IMR-90 (cell line): Measurements from ENCODE around the gene ZNF57. TPM values are rescaled to one million over a fixed set of nuclear protein-coding genes. Genes with fewer than 3 reads are reported as not detected.

Experiments used
- ATAC-seq: fragments of 200-7000 bp; cut with Tn5 transposase; 2 replicates; pipeline ENCODE4 v1.9.1; 2020; ENCODE audit warnings: low read depth, mild to moderate bottlenecking, moderate library complexity
- BruUV-seq: library from RNA; stranded (reverse); fragments of 400-500 nt; replicated peaks from 2 replicates; lab custom pipeline; 2021; lab: Mats Ljungman, UMichigan
- CTCF ChIA-PET: fragments of 300-600 bp; formaldehyde crosslinking; extraction: SDS; loops from one replicate; lab custom pipeline; 2021; ENCODE audit warnings: antibody characterized with exemption; lab: Yijun Ruan, JAX
- POLR2A ChIA-PET: fragments of 300-600 bp; sonication (Branson Sonifier 250); formaldehyde crosslinking; loops from one replicate; lab custom pipeline; 2022; ENCODE audit warnings: antibody characterized with exemption; ENCODE audit not compliant: unreplicated experiment; lab: Charles Lee
- DNase-seq: peaks from one replicate; pipeline ENCODE4 v3.0.0; 2013
- H2AFZ ChIP-seq: replicated peaks from 2 replicates; pipeline ENCODE3; 2013; ENCODE audit warnings: low read length, mild to moderate bottlenecking; ENCODE audit not compliant: poor library complexity
- H2AK5ac ChIP-seq: 2 replicates; pipeline ENCODE4 v1.6.1; 2013; ENCODE audit warnings: low read depth, low read length, inconsistent platforms
- H2AK9ac ChIP-seq: replicated peaks from 2 replicates; pipeline ENCODE3; 2013; ENCODE audit warnings: mild to moderate bottlenecking, low read depth, low read length, moderate library complexity; ENCODE audit not compliant: poor library complexity
- H2BK120ac ChIP-seq: 2 replicates; pipeline ENCODE4 v1.6.1; 2013; ENCODE audit warnings: low read depth, low read length, inconsistent platforms
- H2BK15ac ChIP-seq: 3 replicates; pipeline ENCODE4 v1.6.1; 2013; ENCODE audit warnings: low read depth, low read length, inconsistent platforms
- H2BK20ac ChIP-seq: 2 replicates; pipeline ENCODE4 v1.6.1; 2013; ENCODE audit warnings: low read depth, mild to moderate bottlenecking, inconsistent platforms, low read length, moderate library complexity
- H2BK5ac ChIP-seq: 2 replicates; pipeline ENCODE4 v1.6.1; 2013; ENCODE audit warnings: mild to moderate bottlenecking, low read depth, low read length, inconsistent platforms; ENCODE audit not compliant: poor library complexity, severe bottlenecking
- H3K14ac ChIP-seq: replicated peaks from 2 replicates; pipeline ENCODE4 v1.6.1; 2013; ENCODE audit warnings: low read depth, low read length, inconsistent platforms
- H3K18ac ChIP-seq: 2 replicates; pipeline ENCODE4 v1.6.1; 2013; ENCODE audit warnings: low read depth, low read length, control low read depth
- H3K23ac ChIP-seq: 2 replicates; pipeline ENCODE4 v1.6.1; 2013; ENCODE audit warnings: low read depth, low read length, inconsistent platforms
- H3K27ac ChIP-seq: 2 replicates; pipeline ENCODE4 v1.5.1; 2013; ENCODE audit warnings: mild to moderate bottlenecking, control low read depth, low read length; ENCODE audit not compliant: insufficient read depth
- H3K27me3 ChIP-seq: 2 replicates; pipeline ENCODE4 v1.6.1; 2013; ENCODE audit warnings: low read length; ENCODE audit not compliant: control insufficient read depth, insufficient read depth
- H3K36me3 ChIP-seq: 2 replicates; pipeline ENCODE4 v1.6.1; 2013; ENCODE audit warnings: low read length, mixed read lengths; ENCODE audit not compliant: control insufficient read depth, insufficient read depth
- H3K4ac ChIP-seq: 2 replicates; pipeline ENCODE4 v1.6.1; 2013; ENCODE audit warnings: low read depth, low read length, inconsistent platforms
- H3K4me1 ChIP-seq: 2 replicates; pipeline ENCODE4 v1.6.1; 2013; ENCODE audit warnings: low read length, mixed read lengths; ENCODE audit not compliant: control insufficient read depth, insufficient read depth
- H3K4me2 ChIP-seq: 2 replicates; pipeline ENCODE4 v1.6.1; 2013; ENCODE audit warnings: low read depth, mild to moderate bottlenecking, control low read depth, low read length, moderate library complexity
- H3K4me3 ChIP-seq: 2 replicates; pipeline ENCODE4 v1.5.1; 2013; ENCODE audit warnings: low read depth, mild to moderate bottlenecking, control low read depth, low read length, moderate library complexity; ENCODE audit not compliant: insufficient read depth
- H3K56ac ChIP-seq: 2 replicates; pipeline ENCODE4 v1.6.1; 2013; ENCODE audit warnings: low read length, inconsistent platforms; ENCODE audit not compliant: insufficient read depth; ENCODE audit errors: extremely low read depth
- H3K79me1 ChIP-seq, 2 experiments: 2 replicates each; pipeline ENCODE4 v1.6.1; 2013; ENCODE audit warnings: low read length in 2 of 2, inconsistent platforms in 1 of 2, low read depth in 1 of 2
- H3K9ac ChIP-seq: 2 replicates; pipeline ENCODE4 v1.6.1; 2013; ENCODE audit warnings: low read depth, low read length, control low read depth
- H3K9me1 ChIP-seq: 2 replicates; pipeline ENCODE4 v1.6.1; 2013; ENCODE audit warnings: low read length, inconsistent platforms; ENCODE audit not compliant: insufficient read depth
- H3K9me3 ChIP-seq: 2 replicates; pipeline ENCODE4 v1.6.1; 2013; ENCODE audit warnings: low read length; ENCODE audit not compliant: control insufficient read depth, insufficient read depth
- H4K20me1 ChIP-seq: 2 replicates; pipeline ENCODE4 v1.6.1; 2013; ENCODE audit warnings: low read length, inconsistent platforms; ENCODE audit not compliant: insufficient read depth
- H4K5ac ChIP-seq: 2 replicates; pipeline ENCODE4 v1.6.1; 2013; ENCODE audit warnings: mild to moderate bottlenecking, low read depth, low read length, control low read depth
- H4K8ac ChIP-seq, 2 experiments: 2 replicates each; pipeline ENCODE4 v1.6.1; 2013; ENCODE audit warnings: low read depth in 2 of 2, low read length in 2 of 2, control low read depth in 1 of 2, inconsistent platforms in 1 of 2
- H4K91ac ChIP-seq: 2 replicates; pipeline ENCODE4 v1.6.1; 2013; ENCODE audit warnings: low read depth, low read length, inconsistent platforms; ENCODE audit not compliant: insufficient read depth
- BHLHE40 ChIP-seq: fragments of 150-350 bp; IDR thresholded peaks from 2 replicates; pipeline ENCODE4 v1.6.1; 2016; ENCODE audit warnings: mild to moderate bottlenecking, low read depth, low read length
- CEBPB ChIP-seq: IDR thresholded peaks from 2 replicates; pipeline ENCODE4 v1.6.1; 2012; ENCODE audit warnings: low read depth, low read length, improper control_type of control experiment
- CHD1 ChIP-seq: IDR thresholded peaks from 2 replicates; pipeline ENCODE4 v1.6.1; 2012; ENCODE audit warnings: low read depth, low read length, improper control_type of control experiment
- FOS ChIP-seq: fragments of 150-350 bp; IDR thresholded peaks from 2 replicates; pipeline ENCODE4 v1.6.1; 2016; ENCODE audit warnings: low read depth, low read length
- MAFK ChIP-seq: IDR thresholded peaks from 2 replicates; pipeline ENCODE4 v1.6.1; 2012; ENCODE audit warnings: low read depth, low read length, improper control_type of control experiment
- MAZ ChIP-seq: IDR thresholded peaks from 2 replicates; pipeline ENCODE4 v1.6.1; 2012; ENCODE audit warnings: low read depth, mild to moderate bottlenecking, low read length, improper control_type of control experiment, moderate library complexity, borderline replicate concordance
- MXI1 ChIP-seq: IDR thresholded peaks from 2 replicates; pipeline ENCODE4 v1.6.1; 2012; ENCODE audit warnings: low read depth, mild to moderate bottlenecking, low read length, moderate library complexity, borderline replicate concordance
- NFE2L2 ChIP-seq: fragments of 150-350 bp; IDR thresholded peaks from 2 replicates; pipeline ENCODE4 v1.6.1; 2016; ENCODE audit warnings: low read depth, mild to moderate bottlenecking, low read length
- POLR2A ChIP-seq: IDR thresholded peaks from 2 replicates; pipeline ENCODE4 v1.6.1; 2012; ENCODE audit warnings: mild to moderate bottlenecking, low read depth, low read length
- RAD21 ChIP-seq: IDR thresholded peaks from 2 replicates; pipeline ENCODE4 v1.6.1; 2012; ENCODE audit warnings: low read length, improper control_type of control experiment
- RCOR1 ChIP-seq: IDR thresholded peaks from 2 replicates; pipeline ENCODE4 v1.6.1; 2012; ENCODE audit warnings: mild to moderate bottlenecking, low read length, improper control_type of control experiment; ENCODE audit not compliant: insufficient replicate concordance
- RFX5 ChIP-seq: IDR thresholded peaks from 2 replicates; pipeline ENCODE4 v1.8.0; 2012; ENCODE audit warnings: low read depth, mild to moderate bottlenecking, low read length, moderate library complexity
- SMC3 ChIP-seq: fragments of 150-350 bp; IDR thresholded peaks from 2 replicates; pipeline ENCODE4 v1.6.1; 2016; ENCODE audit warnings: low read depth, mild to moderate bottlenecking, antibody characterized with exemption, low read length, moderate library complexity
- WGBS, 2 experiments: methylation state at CpG; one replicate each; pipeline versions ENCODE4 v1.1.5 to v1.1.7; 2013; ENCODE audit warnings: missing lambda C conversion rate in 2 of 2; ENCODE audit not compliant: insufficient read length in 1 of 2; ENCODE audit errors: extremely low coverage in 2 of 2; 5-methylcytosine and 5-hydroxymethylcytosine counted together
- dilution Hi-C: fragments of 300-500 bp; cut with HindIII; formaldehyde crosslinking; loops from one replicate; pipeline ENCODE4 v1.14.3; 2018; ENCODE audit warnings: low sequenced_read_pairs; ENCODE audit not compliant: unreplicated experiment
- in situ Hi-C: fragments of 300-500 bp; cut with MboI; formaldehyde crosslinking; loops from 3 replicates; pipeline ENCODE4 v1.14.3; 2019; ENCODE audit warnings: low sequenced_read_pairs, inconsistent platforms, mixed read lengths
- intact Hi-C: fragments of 100-400 bp; cut with micrococcal nuclease; formaldehyde crosslinking; loops from 2 replicates; pipeline ENCODE4 v1.10.0; 2022
- polyA plus RNA-seq, 3 experiments: library from polyadenylated mRNA; depleted of rRNA; stranded (reverse); fragments of >200 nt; gene quantifications; 2 replicates each; pipeline ENCODE4 v1.2.3, GENCODE V29; 2012; ENCODE audit warnings: low replicate concordance in 1 of 3
- total RNA-seq: library from RNA; depleted of rRNA; stranded (reverse); fragments of >200 nt; gene quantifications from 2 replicates; pipeline ENCODE4 v1.2.3, GENCODE V29; 2012
- TF ChIP-seq, protein P1 (sequence below): fragments of 150-350 bp; IDR thresholded peaks from 2 replicates; pipeline ENCODE4 v1.6.1; 2017; ENCODE audit warnings: mild to moderate bottlenecking, antibody characterized with exemption, low read length, low read depth
- TF ChIP-seq, protein P2 (sequence below): conservative IDR thresholded peaks from 2 replicates; pipeline ENCODE4 v1.5.1; 2012; ENCODE audit warnings: mild to moderate bottlenecking, low read depth, low read length, improper control_type of control experiment
- TF ChIP-seq, protein P3 (sequence below): fragments of 150-350 bp; IDR thresholded peaks from 2 replicates; pipeline ENCODE4 v1.6.1; 2016; ENCODE audit warnings: low read depth, mild to moderate bottlenecking, low read length, moderate library complexity, borderline replicate concordance

The ZNF57 gene
- total and polyA plus RNA-seq, 2 of the 4 experiments (the other 2 are of a cell fraction) = 2.2 to 8.6 TPM

DNA sequence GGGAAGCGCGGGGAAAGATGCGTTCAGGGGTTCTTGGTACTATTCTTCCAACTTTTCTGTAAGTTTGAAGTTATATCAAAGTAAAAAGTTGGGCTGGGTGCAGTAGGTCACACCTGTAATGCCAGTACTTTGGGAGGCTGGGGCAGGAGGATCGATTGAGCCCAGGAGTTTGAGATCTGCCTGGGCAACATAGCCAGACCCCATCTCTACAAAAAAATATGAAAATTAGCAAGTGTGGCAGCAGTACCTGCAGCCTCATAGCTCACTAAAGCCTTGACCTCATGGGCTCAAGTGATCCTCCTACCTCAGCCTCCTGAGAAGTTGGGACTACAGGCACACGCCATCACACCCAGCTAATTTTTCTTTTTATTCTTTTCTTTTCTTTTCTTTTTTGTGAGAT, 56.4 kb downstream of the ZNF57 start:
- no peak overlapping the region for H3K4me2 ChIP-seq
- H3K23ac ChIP-seq = no peak overlapping the region
- no peak overlapping the region for H2BK15ac ChIP-seq
- no peak overlapping the region for H3K27ac ChIP-seq
- H3K27me3 ChIP-seq = peaks cover 3% of the 10 kb centered on the region
- BruUV-seq = no TSS peak
- in situ Hi-C loops = loop anchor here (5.0 to 25.0 kb wide), 2 partner anchors 205 to 530 kb away; partner anchors contain the start of genes SMIM24 and SMIM44
- no peaks in the 10 kb centered on the region for H4K20me1 ChIP-seq
- H3K4ac ChIP-seq = no peak overlapping the region
- WGBS, 2 experiments = 100% methylated on average over 1 of the region's 5 CpGs; no CpG with 5 or more reads in 1 of the 2 experiments
- H2BK120ac ChIP-seq = no peak overlapping the region
- H3K79me1 ChIP-seq = no peaks in the 10 kb centered on the region
- H3K9me3 ChIP-seq = no peaks in the 10 kb centered on the region
- H4K91ac ChIP-seq = no peak overlapping the region
- ATAC-seq (no peak), DNase-seq (no peak)
- H2AK9ac ChIP-seq = no peak overlapping the region
- dilution Hi-C loops = no loop called here
- H2BK20ac ChIP-seq = no peak overlapping the region
- no peak overlapping the region for H3K18ac ChIP-seq
- no peak overlapping the region for H2BK5ac ChIP-seq
- H4K8ac ChIP-seq = no peak overlapping the region
- H3K14ac ChIP-seq = no peak overlapping the region
- no peaks in the 10 kb centered on the region for H3K4me1 ChIP-seq
- TF ChIP-seq RAD21 (no peak), RFX5 (no peak), SMC3 (no peak), CEBPB (no peak), POLR2A (no peak), CHD1 (no peak), FOS (no peak), RCOR1 (no peak), MAFK (no peak), MAZ (no peak), MXI1 (no peak), BHLHE40 (no peak), NFE2L2 (no peak)
- TF ChIP-seq, protein P1, sequence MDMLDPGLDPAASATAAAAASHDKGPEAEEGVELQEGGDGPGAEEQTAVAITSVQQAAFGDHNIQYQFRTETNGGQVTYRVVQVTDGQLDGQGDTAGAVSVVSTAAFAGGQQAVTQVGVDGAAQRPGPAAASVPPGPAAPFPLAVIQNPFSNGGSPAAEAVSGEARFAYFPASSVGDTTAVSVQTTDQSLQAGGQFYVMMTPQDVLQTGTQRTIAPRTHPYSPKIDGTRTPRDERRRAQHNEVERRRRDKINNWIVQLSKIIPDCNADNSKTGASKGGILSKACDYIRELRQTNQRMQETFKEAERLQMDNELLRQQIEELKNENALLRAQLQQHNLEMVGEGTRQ = no peak
- TF ChIP-seq, protein P2, sequence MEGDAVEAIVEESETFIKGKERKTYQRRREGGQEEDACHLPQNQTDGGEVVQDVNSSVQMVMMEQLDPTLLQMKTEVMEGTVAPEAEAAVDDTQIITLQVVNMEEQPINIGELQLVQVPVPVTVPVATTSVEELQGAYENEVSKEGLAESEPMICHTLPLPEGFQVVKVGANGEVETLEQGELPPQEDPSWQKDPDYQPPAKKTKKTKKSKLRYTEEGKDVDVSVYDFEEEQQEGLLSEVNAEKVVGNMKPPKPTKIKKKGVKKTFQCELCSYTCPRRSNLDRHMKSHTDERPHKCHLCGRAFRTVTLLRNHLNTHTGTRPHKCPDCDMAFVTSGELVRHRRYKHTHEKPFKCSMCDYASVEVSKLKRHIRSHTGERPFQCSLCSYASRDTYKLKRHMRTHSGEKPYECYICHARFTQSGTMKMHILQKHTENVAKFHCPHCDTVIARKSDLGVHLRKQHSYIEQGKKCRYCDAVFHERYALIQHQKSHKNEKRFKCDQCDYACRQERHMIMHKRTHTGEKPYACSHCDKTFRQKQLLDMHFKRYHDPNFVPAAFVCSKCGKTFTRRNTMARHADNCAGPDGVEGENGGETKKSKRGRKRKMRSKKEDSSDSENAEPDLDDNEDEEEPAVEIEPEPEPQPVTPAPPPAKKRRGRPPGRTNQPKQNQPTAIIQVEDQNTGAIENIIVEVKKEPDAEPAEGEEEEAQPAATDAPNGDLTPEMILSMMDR = no peak
- TF ChIP-seq, protein P3, sequence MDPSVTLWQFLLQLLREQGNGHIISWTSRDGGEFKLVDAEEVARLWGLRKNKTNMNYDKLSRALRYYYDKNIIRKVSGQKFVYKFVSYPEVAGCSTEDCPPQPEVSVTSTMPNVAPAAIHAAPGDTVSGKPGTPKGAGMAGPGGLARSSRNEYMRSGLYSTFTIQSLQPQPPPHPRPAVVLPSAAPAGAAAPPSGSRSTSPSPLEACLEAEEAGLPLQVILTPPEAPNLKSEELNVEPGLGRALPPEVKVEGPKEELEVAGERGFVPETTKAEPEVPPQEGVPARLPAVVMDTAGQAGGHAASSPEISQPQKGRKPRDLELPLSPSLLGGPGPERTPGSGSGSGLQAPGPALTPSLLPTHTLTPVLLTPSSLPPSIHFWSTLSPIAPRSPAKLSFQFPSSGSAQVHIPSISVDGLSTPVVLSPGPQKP = no peak
- ChIA-PET POLR2A (no interaction called here), CTCF (no interaction called here)
- no peak overlapping the region for H2AK5ac ChIP-seq
- H3K9ac ChIP-seq = no peak overlapping the region
- H3K4me3 ChIP-seq = no peak overlapping the region
- no peak overlapping the region for H3K56ac ChIP-seq
- intact Hi-C loops = no loop called here
- H3K36me3 ChIP-seq = no peaks in the 10 kb centered on the region
- H4K5ac ChIP-seq = no peak overlapping the region
- no peak overlapping the region for H2AFZ ChIP-seq
- no peaks in the 10 kb centered on the region for H3K9me1 ChIP-seq
